Measurements from ENCODE around the gene C1orf210. TPM values are rescaled to one million over a fixed set of nuclear protein-coding genes. Genes with fewer than 3 reads are reported as not detected.

The C1orf210 gene
- total RNA-seq, 1 donor from 2014 or later: not detected

DNA sequence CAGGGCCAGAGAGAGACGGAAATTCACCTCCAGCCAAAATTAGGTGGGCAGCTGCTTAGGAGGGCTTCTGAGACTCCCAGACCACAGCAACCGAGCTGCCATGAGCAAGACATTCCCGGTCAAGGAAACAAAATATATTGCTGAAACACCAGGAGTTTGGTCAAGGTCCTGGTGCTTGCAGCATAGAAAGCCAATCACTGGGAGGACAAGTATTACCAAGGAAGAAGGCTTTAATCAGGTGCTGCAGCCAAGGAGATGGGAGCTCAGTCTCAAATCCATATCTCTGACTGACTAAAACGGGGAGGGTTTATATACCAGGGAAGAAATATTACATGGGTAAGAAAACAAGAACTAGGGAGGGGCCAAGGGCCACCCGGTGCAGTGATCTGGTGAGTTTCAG is 34.4 kb downstream of the C1orf210 start:
- no peak for DNase-seq (ENCODE audit: low read depth in 2 of 2)

DNA sequence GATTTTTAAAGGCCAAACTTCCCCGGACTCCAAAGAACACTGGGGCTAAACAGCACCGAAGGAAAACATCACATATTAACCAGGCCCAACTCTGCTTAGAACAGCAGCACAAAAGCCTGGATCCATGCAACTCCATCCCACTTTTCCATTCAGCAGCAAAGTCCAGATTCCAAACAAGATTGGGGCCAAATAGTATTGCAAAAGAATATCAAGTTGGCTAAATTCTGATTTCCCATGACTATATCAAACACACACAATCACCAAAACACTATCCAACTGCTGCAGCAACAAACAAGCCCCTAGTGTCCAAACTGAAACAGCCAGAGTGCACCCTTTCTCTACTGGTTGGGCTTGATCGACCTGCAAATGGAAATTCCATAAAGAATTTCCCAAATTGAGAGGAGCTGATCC is 35.0 kb downstream of the C1orf210 start:
- no peak for DNase-seq (ENCODE audit: low read depth in 2 of 2)

DNA sequence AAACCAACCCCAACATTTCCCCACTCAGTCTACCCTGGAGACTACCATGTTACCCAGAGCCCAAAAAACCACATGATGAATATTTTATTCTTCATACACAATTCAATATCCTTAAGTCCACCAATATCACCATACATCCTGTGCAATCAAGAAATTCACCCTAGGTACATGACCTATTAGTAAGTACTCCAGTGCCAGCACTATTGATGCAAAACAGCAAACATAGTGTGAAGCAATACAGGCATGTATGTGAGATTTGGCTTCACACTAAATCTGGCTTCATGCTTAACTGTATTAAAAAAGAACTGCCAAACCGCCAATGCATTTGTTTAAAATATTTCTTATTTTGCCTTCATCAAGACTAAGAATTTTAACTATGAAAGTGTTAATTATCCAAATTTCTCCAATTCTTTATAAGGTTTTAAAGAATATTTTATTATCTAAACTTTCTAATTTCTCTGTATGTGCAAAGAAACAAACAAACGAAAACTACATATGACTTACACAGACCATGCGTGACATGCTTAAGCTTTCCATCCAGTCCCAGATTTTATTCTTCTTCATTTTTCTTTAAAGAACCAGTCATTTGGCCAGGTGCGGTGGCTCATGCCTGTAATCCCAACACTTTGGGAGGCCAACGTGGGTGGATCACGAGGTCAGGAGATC is 38.0 kb downstream of the C1orf210 start:
- DNase-seq (ENCODE audit: low read depth in 2 of 2): no peak

DNA sequence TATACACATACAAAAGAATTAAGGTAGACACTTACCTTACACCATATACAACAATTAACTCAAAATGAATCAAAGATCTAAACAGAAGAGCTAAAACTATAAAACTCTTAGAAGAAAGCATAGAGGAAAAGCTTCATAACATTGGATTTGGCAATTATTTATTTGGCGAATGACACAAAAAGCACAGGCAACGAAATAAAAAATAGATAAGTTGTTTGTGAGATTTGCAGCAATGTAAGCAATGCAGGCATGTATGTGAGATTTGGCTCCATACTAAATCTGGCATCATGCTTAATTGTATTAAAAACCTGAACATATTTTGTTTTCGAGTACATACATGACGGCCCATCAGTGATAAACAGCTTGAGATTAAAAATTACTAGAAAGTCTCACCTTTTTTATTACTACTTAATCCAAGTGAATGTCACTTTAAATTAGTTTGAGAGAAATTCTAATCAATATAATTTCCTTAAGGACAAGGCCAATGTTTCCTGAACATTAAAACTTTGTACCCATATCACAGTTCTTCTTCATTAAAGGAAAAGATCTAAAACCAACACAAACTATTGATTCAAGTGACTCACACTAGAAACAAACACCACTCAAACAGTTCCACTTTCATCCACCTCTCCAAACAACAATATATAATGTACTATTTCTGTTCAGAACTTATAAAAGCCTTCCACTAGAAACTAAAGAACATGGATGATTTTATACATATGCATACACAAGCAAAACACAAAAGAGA is 38.7 kb downstream of the C1orf210 start:
- DNase-seq (ENCODE audit: low read depth in 2 of 2): no peak

- no peak for DNase-seq (ENCODE audit: low read depth in 2 of 2)
These were observed 42.1 kb downstream of the C1orf210 start for GRCh38 chr1:43243299-43243698.

DNA sequence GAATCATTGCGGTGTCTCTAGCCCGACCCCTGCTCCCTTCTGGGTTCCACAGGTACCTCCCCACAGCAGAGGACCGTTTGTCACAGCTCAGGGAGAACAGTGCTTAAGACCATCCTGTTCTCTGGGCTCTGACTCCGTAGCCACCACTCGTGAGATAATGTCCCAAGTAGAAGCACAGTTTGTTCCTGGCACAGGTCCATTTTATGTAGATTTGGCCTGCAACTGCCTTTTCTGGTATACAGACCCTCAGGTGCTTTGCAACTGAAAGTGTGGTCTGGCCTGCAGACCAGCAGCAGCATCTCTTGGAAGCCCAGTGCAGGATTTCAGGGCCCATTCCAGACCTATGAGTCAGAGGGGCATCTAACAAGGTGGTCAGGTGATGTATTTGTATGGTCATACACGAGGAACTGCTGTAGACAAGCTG is 44.0 kb downstream of the C1orf210 start:
- DNase-seq (ENCODE audit: low read depth in 2 of 2): peak; percentile 6 to 48

DNA sequence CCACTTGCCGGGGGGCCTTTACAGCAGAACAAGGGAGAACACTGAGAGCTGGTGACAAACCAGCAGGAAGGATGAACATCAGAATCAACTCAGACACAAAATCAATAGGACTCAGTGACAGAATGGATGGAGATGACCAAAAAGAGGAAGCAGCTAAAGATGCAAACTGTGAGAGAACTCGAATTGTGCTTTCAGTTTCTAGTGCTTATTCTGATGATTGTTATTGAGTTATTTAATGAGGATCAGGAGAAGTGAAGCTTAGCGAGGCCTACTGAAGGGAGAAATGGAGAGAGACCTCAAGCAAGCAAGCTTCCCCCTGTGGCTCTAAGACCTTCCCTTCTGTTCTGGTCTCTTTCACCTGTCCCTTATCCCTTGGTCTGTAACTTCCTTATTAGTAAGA is 45.9 kb downstream of the C1orf210 start:
- no peak for DNase-seq (ENCODE audit: low read depth in 2 of 2)

DNA sequence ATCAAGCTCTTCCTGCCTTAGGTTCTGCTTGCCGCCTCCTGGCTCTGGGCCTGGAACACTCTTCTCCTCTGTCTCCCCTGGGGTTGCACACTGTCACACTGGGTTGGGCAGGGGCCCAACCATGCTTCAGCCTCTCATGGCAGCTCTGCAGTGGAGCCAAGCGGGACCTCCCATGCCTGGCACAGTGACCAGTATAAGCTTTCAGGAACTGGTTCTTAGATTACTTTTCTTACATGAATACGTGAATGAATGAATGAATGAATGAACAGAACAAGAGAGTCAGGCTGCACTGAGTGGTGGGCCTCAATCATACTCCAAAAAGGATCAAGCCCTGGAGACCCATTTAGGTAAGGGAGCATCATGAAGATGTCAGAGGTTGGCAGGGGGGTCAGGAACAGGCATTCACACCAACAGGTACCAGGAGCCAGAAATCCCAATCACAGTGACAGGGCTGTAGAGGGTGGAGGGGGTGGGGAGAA is 46.4 kb downstream of the C1orf210 start:
- DNase-seq (ENCODE audit: low read depth in 2 of 2): no peak

DNA sequence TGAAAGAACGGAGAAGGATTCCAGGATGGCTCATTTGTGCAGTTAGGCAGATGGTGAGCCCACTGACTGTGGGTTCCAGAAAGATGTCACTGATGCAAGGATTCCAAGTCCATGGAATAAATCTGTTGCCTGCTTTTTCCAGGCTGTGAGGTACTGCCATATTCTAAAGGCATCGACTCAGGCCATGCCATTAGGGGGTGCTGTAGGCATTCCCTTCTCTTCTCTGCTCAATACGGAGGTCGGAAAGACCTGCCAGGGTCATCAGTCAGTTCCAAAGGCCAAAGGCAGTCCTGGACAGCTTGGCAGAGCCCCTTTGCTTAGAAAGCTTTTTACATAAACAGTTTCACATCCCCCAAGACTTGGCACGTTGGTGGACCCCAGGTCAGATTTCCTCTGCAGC is 47.3 kb downstream of the C1orf210 start:
- peak; percentile 81 to 84 for DNase-seq (ENCODE audit: low read depth in 2 of 2)

GRCh38 chr1:43237121-43237520 is 48.3 kb downstream of the C1orf210 start:
- no peak for DNase-seq (ENCODE audit: low read depth in 2 of 2)

GRCh38 chr1:43235451-43236121 is 49.8 kb downstream of the C1orf210 start:
- DNase-seq (ENCODE audit: low read depth in 2 of 2): no peak

DNA sequence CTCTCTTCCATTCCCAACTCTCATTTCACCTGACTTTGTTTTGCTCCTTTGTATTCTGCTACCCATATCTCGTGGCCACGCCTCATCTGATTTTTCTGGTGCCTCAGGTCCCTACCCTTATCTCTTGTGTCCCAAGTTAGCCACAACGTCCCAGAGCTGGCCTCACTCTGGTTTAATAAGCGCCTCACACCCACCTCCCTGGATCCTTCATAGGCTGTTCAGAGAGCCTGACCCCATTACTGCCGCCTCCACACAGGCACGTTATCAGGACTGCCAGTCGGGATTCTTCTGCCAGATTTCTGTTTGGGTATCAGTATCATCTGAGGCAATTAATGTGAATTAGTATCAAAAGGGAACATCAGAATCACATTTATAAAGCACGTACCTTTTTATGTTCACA is 50.3 kb downstream of the C1orf210 start:
- DNase-seq (ENCODE audit: low read depth in 2 of 2): no peak

GRCh38 chr1:43234267-43234666 is 51.1 kb downstream of the C1orf210 start:
- no peak for DNase-seq (ENCODE audit: low read depth in 2 of 2)

DNA sequence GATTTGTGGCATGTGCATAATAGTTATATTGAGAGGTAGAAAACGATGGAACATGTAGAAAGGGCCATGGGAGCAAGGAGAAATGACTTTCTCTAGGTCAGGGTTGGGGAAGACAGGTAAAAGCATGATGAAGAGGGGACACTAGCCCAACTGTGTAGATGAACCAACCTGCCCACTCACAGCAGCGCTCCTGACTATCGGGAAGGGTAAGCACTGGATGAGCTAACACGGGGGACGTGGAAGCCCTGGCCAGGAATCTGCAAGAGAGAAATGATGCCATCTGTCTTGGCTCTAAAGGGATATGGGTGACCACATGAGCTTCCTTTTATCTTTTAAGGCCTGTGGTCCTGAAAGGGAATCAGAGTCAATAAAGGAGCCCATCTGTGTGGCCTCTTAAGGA is 51.8 kb downstream of the C1orf210 start:
- no peak for DNase-seq (ENCODE audit: low read depth in 2 of 2)

GRCh38 chr1:43232482-43232881 is 52.9 kb downstream of the C1orf210 start:
- DNase-seq (ENCODE audit: low read depth in 2 of 2): no peak

GRCh38 chr1:43232074-43232473 is 53.3 kb downstream of the C1orf210 start:
- peak; percentile 54 to 81 for DNase-seq (ENCODE audit: low read depth in 2 of 2)

Other genes with a start within 250 kb of the C1orf210 start
- gene EBNA1BP2, start 113.3 kb downstream of the C1orf210 start, total RNA-seq: 68.4 and 82.0 TPM in 2 replicates
- 0.25 and 0.26 TPM in 2 replicates for gene CFAP57, start 113.3 kb downstream of the C1orf210 start, total RNA-seq
- gene TMEM125, start 15.6 kb downstream of the C1orf210 start, total RNA-seq: not detected in 2 replicates
- 667 and 1,206 TPM in 2 replicates for gene TIE1, start 15.4 kb upstream of the C1orf210 start, total RNA-seq
- 0.13 TPM in 2 replicates for gene MPL, start 52.2 kb upstream of the C1orf210 start, total RNA-seq
- 18.6 and 53.7 TPM in 2 replicates for gene CDC20, start 73.4 kb upstream of the C1orf210 start, total RNA-seq
- 51.1 and 64.4 TPM in 2 replicates for gene ELOVL1, start 82.4 kb upstream of the C1orf210 start, total RNA-seq
- 36.3 and 36.7 TPM in 2 replicates for gene MED8, start 104.2 kb upstream of the C1orf210 start, total RNA-seq
- gene SZT2, start 104.3 kb upstream of the C1orf210 start, total RNA-seq: 8.6 and 14.0 TPM in 2 replicates
- 73.6 and 104 TPM in 2 replicates for gene HYI, start 168.3 kb upstream of the C1orf210 start, total RNA-seq
- gene PTPRF, start 245.3 kb upstream of the C1orf210 start, total RNA-seq: 50.2 and 99.8 TPM in 2 replicates